ENCODE measurements around the gene TAF4. TPM values are rescaled to one million over a fixed set of nuclear protein-coding genes. Genes with fewer than 3 reads are reported as not detected.

The TAF4 gene
- total and polyA plus RNA-seq, 7 experiments from 2014 or later: 0.74 to 43.7 (median 20.8) TPM

- ChIA-PET CTCF (no interaction called here), POLR2A (interaction anchor here (0.6 kb wide), 1 partner anchor 392 kb away, joined by 3 read pairs; no protein-coding TSS in a partner anchor)
- H3K4me3 ChIP-seq (ENCODE audit: low read length): no peak overlapping the region
- H3K4me3 Mint-ChIP-seq: no peak overlapping the region
- peaks cover 0 to under 1% of the 10 kb centered on the region in 2 donors for H3K4me1 ChIP-seq (ENCODE audit: control insufficient read depth in 2 of 2, insufficient read depth in 2 of 2, low read length in 2 of 2)
- H3K27ac ChIP-seq (ENCODE audit: low read depth, low read length): no peak overlapping the region
- no peaks in the 10 kb centered on the region for H3K27me3 Mint-ChIP-seq
- peaks cover 12 to 62% (median 43%) of the 10 kb centered on the region in 5 donors for H3K36me3 Mint-ChIP-seq
- H3K9me3 ChIP-seq (ENCODE audit: control insufficient read depth in 2 of 3, low read length in 3 of 3): peaks cover 0 to 6% (median 0%) of the 10 kb centered on the region in 3 experiments
- H3K27me3 ChIP-seq (ENCODE audit: control insufficient read depth in 2 of 2, insufficient read depth in 2 of 2, low read length in 2 of 2): no peaks in the 10 kb centered on the region
- H3K36me3 ChIP-seq (ENCODE audit: control insufficient read depth in 2 of 3, insufficient read depth in 3 of 3, low read length in 3 of 3): peaks cover 10 to 67% (median 14%) of the 10 kb centered on the region in 3 experiments
- ATAC-seq (no peak), DNase-seq (no peak)
- H3K27ac Mint-ChIP-seq: no peak overlapping the region
- peaks cover 0 to 19% (median 4%) of the 10 kb centered on the region in 11 donors for H3K9me3 Mint-ChIP-seq
- intact Hi-C loops (cut with micrococcal nuclease): no loop called here
- H3K4me1 Mint-ChIP-seq: peaks cover 4 to 14% (median 13%) of the 10 kb centered on the region in 7 donors
These were observed 88.8 kb downstream of the TAF4 start for GRCh38 chr20:61976644-61977418.

- H3K36me3 Mint-ChIP-seq: peaks cover 12 to 59% (median 39%) of the 10 kb centered on the region in 5 donors
- Histone ChIP-seq H3K27ac (ENCODE audit: low read depth, low read length) (no peak overlapping the region), H3K36me3 (ENCODE audit: control insufficient read depth in 2 of 3, insufficient read depth in 3 of 3, low read length in 3 of 3) (peaks cover 10 to 67% (median 14%) of the 10 kb centered on the region in 3 experiments), H3K4me3 (ENCODE audit: low read length) (no peak overlapping the region), H3K9me3 (ENCODE audit: control insufficient read depth in 2 of 3, low read length in 3 of 3) (peaks cover 0 to 6% (median 0%) of the 10 kb centered on the region in 3 experiments), H3K4me1 (ENCODE audit: control insufficient read depth in 2 of 2, insufficient read depth in 2 of 2, low read length in 2 of 2) (no peaks in the 10 kb centered on the region), H3K27me3 (ENCODE audit: control insufficient read depth in 2 of 2, insufficient read depth in 2 of 2, low read length in 2 of 2) (no peaks in the 10 kb centered on the region)
- H3K9me3 Mint-ChIP-seq: peaks cover 0 to 16% (median 2%) of the 10 kb centered on the region in 11 donors
- ATAC-seq: no peak
- H3K4me1 Mint-ChIP-seq: peaks cover 1 to 11% (median 7%) of the 10 kb centered on the region in 7 donors
- intact Hi-C loops (cut with micrococcal nuclease): no loop called here
- no peak overlapping the region for H3K27ac Mint-ChIP-seq
- no peak for DNase-seq
- H3K4me3 Mint-ChIP-seq: no peak overlapping the region
- POLR2A ChIA-PET: no interaction called here
- CTCF ChIA-PET: no interaction called here
- no peaks in the 10 kb centered on the region for H3K27me3 Mint-ChIP-seq
These were observed 89.4 kb downstream of the TAF4 start for GRCh38 chr20:61976263-61976643.

- intact Hi-C loops (cut with micrococcal nuclease): no loop called here
- Mint-ChIP-seq H3K9me3 (peaks cover 0 to 14% (median 0%) of the 10 kb centered on the region in 11 donors), H3K4me3 (no peak overlapping the region), H3K27me3 (no peaks in the 10 kb centered on the region), H3K36me3 (peaks cover 12 to 55% (median 35%) of the 10 kb centered on the region in 5 donors), H3K27ac (no peak overlapping the region), H3K4me1 (peaks cover 0 to 6% (median 0%) of the 10 kb centered on the region in 7 donors)
- H3K4me1 ChIP-seq (ENCODE audit: control insufficient read depth in 2 of 2, insufficient read depth in 2 of 2, low read length in 2 of 2): no peaks in the 10 kb centered on the region
- H3K4me3 ChIP-seq (ENCODE audit: low read length): no peak overlapping the region
- ATAC-seq (no peak), DNase-seq (no peak)
- peaks cover 0 to 6% (median 0%) of the 10 kb centered on the region in 3 experiments for H3K9me3 ChIP-seq (ENCODE audit: control insufficient read depth in 2 of 3, low read length in 3 of 3)
- no peaks in the 10 kb centered on the region for H3K27me3 ChIP-seq (ENCODE audit: control insufficient read depth in 2 of 2, insufficient read depth in 2 of 2, low read length in 2 of 2)
- CTCF ChIA-PET: no interaction called here
- H3K36me3 ChIP-seq (ENCODE audit: control insufficient read depth in 2 of 3, insufficient read depth in 3 of 3, low read length in 3 of 3): peaks cover 10 to 65% (median 14%) of the 10 kb centered on the region in 3 experiments
- no peak overlapping the region for H3K27ac ChIP-seq (ENCODE audit: low read depth, low read length)
- POLR2A ChIA-PET: no interaction called here
These were observed 90.1 kb downstream of the TAF4 start for GRCh38 chr20:61975407-61976129.

- intact Hi-C loops (cut with micrococcal nuclease): no loop called here
- Histone ChIP-seq H3K27me3 (ENCODE audit: control insufficient read depth in 2 of 2, insufficient read depth in 2 of 2, low read length in 2 of 2) (no peaks in the 10 kb centered on the region), H3K36me3 (ENCODE audit: control insufficient read depth in 2 of 3, insufficient read depth in 3 of 3, low read length in 3 of 3) (peaks cover 10 to 53% (median 14%) of the 10 kb centered on the region in 3 experiments), H3K27ac (ENCODE audit: low read depth, low read length) (no peak overlapping the region), H3K9me3 (ENCODE audit: control insufficient read depth in 2 of 3, low read length in 3 of 3) (peaks cover 0 to 6% (median 0%) of the 10 kb centered on the region in 3 experiments), H3K4me3 (ENCODE audit: low read length) (no peak overlapping the region), H3K4me1 (ENCODE audit: control insufficient read depth in 2 of 2, insufficient read depth in 2 of 2, low read length in 2 of 2) (no peaks in the 10 kb centered on the region)
- ATAC-seq (no peak), DNase-seq (no peak)
- Mint-ChIP-seq H3K27ac (no peak overlapping the region), H3K4me1 (peaks cover 0 to 3% (median 0%) of the 10 kb centered on the region in 7 donors), H3K9me3 (peaks cover 0 to 14% (median 2%) of the 10 kb centered on the region in 11 donors), H3K4me3 (no peak overlapping the region), H3K27me3 (no peaks in the 10 kb centered on the region), H3K36me3 (peaks cover 12 to 51% (median 39%) of the 10 kb centered on the region in 5 donors)
- ChIA-PET POLR2A (no interaction called here), CTCF (no interaction called here)
These were observed 91.4 kb downstream of the TAF4 start for GRCh38 chr20:61974357-61974665.

GRCh38 chr20:61973515-61974356 lies 91.9 kb downstream of the TAF4 start:
- DNase-seq (no peak), ATAC-seq (no peak)
- Histone ChIP-seq H3K36me3 (ENCODE audit: control insufficient read depth in 2 of 3, insufficient read depth in 3 of 3, low read length in 3 of 3) (peaks cover 10 to 47% (median 14%) of the 10 kb centered on the region in 3 experiments), H3K4me3 (ENCODE audit: low read length) (no peak overlapping the region), H3K27ac (ENCODE audit: low read depth, low read length) (no peak overlapping the region), H3K9me3 (ENCODE audit: control insufficient read depth in 2 of 3, low read length in 3 of 3) (peaks cover 0 to 6% (median 0%) of the 10 kb centered on the region in 3 experiments), H3K4me1 (ENCODE audit: control insufficient read depth in 2 of 2, insufficient read depth in 2 of 2, low read length in 2 of 2) (no peaks in the 10 kb centered on the region), H3K27me3 (ENCODE audit: control insufficient read depth in 2 of 2, insufficient read depth in 2 of 2, low read length in 2 of 2) (no peaks in the 10 kb centered on the region)
- Mint-ChIP-seq H3K27me3 (peaks cover 0 to 3% (median 0%) of the 10 kb centered on the region in 5 donors), H3K4me1 (peaks cover 0 to 3% (median 0%) of the 10 kb centered on the region in 7 donors), H3K9me3 (peaks cover 0 to 14% (median 2%) of the 10 kb centered on the region in 11 donors), H3K27ac (no peak overlapping the region), H3K36me3 (peaks cover 12 to 47% (median 39%) of the 10 kb centered on the region in 5 donors), H3K4me3 (peak overlapping the region in 1 of 10 donors; percentile 27)
- intact Hi-C loops (cut with micrococcal nuclease): no loop called here
- CTCF ChIA-PET: no interaction called here
- POLR2A ChIA-PET: no interaction called here

Measured in naive thymus-derived CD4-positive, alpha-beta T cell (primary cell).